Lung microvascular endothelial cell (primary cell): ENCODE results near the gene CREB3L1. TPM values are rescaled to one million over a fixed set of nuclear protein-coding genes. Genes with fewer than 3 reads are reported as not detected.

ENCODE experiments used
- DNase-seq, 2 donors: peaks; one replicate each; pipeline versions ENCODE4 v3.0.0 to v3.0.0-alpha.2; 2010; ENCODE audit warnings: low read depth in 2 of 2
- total RNA-seq: library from RNA; depleted of rRNA; stranded (reverse); fragments of >200 nt; gene quantifications from 2 replicates; pipeline ENCODE4 v1.2.1, GENCODE V29; 2014

The CREB3L1 gene
- total RNA-seq, 1 donor from 2014 or later: 0.20 TPM

DNA sequence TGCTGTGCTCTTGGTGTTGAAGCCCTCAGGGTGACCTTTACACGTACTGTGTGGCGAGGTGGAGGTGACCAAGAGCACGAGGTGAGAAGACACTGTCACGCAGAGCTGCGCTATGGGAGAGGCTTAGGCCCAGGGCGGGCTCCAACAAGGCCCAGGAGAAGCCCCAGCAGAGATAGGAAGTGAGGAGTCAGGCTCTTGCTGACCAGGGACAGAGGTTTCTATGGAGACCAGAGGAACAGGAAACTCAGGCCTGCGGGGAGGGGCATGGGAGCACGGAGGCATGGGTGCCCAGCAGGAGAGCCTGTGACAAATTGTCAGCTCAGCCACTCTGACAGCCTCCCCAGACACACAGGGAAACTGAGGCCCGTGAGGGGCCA is 85.6 kb downstream of the CREB3L1 start:
- peak; percentile 94 to 96 for DNase-seq

DNA sequence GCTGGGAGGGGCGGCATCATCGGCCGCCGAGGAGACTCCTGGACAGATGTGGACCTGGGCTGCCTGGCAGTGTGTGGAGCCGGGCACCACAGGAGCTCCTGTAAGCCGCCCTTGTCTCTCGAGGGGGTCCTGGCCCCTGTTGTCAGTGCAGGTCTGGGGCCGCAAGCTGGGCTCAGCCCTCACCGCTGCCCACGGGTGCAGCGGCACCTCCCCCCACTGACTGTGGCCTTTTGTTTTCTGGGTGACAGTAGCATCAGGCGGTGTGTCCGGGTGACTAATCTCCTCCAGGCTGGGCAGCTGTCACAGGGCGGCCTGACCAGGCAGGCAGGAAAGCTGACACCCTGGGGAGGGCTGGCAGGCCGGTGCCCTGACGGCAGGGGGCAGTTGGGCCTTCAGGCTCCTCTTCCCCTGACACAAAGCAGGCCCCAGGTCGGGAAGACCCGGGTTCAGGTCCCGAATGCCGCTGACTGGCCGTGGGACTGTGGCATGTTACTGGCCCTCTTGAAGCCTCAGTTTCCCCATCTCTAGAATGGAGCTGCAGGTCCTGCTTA is 86.1 kb downstream of the CREB3L1 start:
- DNase-seq: peak; percentile 83 to 96

DNA sequence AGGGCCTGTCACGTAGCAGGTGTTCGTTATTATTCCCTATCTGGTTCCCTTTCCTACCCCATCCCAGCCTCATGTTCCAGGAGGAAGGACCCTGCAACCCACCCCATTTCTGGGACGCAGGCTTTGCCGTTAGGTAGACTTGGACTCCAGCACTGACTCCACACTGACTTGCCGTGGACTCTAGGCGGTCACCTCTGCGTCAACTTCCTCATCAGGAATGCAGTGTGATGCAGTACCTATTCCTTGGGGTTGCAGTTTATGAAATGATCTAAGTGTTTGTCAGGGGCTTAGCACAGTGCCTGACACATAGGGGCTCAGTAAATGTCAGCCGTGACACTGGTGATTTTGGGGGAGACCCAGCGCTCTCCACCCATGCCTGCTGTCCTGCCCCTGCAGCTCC is 86.6 kb downstream of the CREB3L1 start:
- peak in 1 of 2 donors; percentile 37 for DNase-seq

DNA sequence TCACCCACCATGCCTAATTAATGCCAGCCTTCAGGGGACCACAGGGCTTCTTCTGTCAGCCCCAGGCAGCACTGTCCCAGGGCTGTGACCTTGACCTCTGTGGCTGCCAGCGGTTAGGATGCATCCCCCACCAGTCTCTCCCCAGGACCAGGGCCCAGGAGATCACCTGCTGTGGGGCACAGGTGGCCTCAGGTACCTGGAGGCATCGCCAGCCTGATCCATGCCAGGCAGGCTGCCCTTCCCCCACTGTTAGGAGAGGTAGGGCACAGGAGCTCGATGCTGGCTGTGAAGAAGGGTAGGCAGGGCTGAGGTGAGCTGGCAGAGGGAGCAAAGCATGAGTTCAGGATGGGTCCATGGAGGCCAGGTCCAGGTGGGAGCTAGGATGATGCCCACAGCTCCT is 87.3 kb downstream of the CREB3L1 start:
- no peak for DNase-seq

DNA sequence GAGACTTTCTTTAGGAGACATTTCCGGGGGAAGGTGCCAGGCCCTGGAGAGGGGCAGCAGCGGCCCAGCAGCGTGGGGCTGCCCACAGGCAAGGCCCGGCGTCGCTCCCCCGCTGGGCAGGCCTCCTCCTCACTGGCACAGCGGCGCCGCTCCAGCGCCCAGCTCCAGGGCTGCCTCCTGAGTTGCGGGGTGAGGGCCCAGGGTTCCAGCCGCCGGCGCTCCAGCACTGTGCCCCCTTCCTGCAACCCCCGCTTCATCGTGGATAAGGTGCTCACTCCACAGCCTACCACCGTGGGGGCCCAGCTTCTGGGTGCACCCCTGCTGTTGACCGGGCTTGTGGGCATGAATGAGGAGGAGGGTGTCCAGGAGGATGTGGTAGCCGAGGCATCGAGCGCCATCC is 88.8 kb downstream of the CREB3L1 start:
- no peak for DNase-seq

DNA sequence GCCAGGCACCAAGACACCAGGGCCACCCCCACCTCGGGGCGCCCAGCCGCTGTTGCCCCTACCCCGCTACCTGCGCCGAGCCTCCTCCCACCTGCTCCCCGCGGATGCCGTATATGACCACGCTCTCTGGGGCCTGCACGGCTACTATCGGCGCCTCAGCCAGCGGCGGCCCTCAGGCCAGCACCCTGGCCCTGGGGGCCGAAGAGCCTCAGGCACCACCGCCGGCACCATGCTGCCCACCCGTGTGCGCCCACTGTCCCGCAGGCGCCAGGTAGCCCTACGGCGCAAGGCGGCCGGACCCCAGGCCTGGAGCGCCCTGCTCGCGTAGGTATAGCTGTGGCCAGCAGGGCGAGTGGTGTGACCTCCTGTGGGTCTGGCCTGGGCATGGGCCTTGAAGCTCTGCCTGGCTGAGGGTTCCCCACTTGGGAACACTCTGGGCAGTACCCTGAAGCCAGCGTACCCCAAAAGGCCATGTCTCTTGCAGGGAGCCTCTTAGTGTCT is 89.2 kb downstream of the CREB3L1 start:
- no peak for DNase-seq

DNA sequence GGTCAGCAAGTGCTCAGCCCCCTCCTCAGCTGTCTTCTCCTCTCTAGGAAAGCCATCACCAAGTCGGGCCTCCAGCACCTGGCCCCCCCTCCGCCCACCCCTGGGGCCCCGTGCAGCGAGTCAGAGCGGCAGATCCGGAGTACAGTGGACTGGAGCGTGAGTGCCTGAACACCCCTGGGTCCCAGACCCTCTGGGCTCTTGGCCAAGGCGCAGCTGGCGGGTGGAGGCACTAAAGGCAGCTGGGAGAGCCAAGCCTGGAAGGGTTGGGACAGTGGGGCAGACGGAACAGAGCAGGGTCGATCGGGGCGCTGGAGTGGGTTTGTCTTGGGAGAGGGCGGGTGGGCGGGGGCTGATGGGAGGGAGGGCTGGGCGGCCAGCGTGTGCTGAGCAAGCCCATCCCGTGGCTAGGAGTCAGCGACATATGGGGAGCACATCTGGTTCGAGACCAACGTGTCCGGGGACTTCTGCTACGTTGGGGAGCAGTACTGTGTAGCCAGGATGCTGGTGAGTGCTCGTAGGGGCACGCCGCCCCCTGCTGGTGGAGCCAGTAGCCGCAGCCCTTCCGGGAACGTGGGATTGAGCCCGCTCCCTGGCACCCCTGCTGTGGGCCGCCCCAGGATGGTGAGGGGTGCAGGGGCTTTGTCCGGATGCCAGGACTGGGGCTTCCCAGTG is 89.9 kb downstream of the CREB3L1 start:
- peak; percentile 62 to 74 for DNase-seq

DNA sequence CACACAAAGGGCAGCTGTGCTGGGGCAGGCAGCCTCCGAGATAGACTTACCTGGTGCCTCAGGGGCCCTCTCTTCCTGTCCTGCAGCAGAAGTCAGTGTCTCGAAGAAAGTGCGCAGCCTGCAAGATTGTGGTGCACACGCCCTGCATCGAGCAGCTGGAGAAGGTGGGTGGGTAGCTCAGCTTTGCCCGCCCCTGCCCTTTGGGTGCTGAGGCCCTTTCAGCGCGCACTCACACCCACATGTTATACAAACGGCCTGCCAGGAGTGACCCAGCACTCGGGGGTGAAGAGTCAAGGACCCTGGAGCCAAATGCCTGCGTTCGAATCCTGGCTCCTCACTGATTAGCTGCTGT is 90.4 kb downstream of the CREB3L1 start:
- DNase-seq: no peak

DNA sequence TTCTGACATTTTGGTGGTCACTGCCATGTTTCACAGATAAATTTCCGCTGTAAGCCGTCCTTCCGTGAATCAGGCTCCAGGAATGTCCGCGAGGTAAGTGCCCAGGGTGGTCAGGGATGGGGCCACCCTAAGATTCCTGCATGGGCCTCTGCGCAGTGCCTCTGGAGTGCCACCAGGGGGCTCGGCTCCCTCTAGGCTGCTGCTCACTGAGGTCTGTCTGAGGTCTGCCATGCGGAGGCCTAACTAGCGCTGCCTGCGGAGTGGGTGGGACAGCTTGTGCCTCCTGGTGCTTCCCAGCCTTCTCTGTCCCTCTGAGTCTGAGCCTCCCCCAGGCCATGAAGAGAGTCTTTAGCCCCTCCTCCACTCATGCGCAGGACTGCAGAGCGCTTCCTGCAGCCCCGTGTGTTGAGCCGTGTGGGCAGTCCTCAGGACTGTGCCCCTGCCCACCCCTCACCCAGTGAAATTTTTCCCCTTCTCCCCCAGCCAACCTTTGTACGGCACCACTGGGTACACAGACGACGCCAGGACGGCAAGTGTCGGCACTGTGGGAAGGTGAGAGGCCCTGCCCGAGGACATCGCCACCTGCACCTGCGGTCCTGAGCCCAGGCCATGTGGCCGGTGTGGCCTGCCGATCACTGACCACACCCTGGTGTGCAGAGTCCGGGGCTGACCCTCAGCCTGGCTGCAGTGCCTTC is 92.1 kb downstream of the CREB3L1 start:
- DNase-seq: peak; percentile 79 to 82

DNA sequence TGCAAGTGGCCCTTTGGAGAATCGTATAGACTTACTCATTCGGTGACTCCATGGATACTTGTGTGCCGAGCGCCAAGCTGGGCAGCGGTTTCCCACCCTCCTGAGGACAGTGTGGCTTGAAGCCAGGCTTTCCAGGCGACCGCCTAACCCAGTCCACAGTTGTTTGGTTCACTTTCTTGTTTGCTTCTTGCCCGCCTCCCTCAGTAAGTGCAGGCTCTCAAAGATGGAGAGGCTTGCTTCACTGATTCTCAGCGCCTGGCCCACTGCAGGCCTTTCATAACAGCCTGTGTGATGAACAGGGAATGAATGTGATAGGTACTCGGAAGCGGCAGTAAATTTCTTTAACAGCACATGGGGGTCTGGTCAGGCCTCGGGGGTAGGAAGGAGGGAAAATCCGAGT is 92.8 kb downstream of the CREB3L1 start:
- DNase-seq: no peak

Other genes with a start within 250 kb of the CREB3L1 start
- gene PHF21A, start 156.2 kb upstream of the CREB3L1 start, total RNA-seq: 5.2 and 8.9 TPM in 2 replicates
- gene DGKZ, start 69.8 kb downstream of the CREB3L1 start, total RNA-seq: 44.7 and 46.2 TPM in 2 replicates
- gene MDK, start 104.0 kb downstream of the CREB3L1 start, total RNA-seq: 23.8 and 45.1 TPM in 2 replicates
- gene CHRM4, start 114.1 kb downstream of the CREB3L1 start, total RNA-seq: under 0.01 TPM in 1 of 2 replicates, not detected in the other